ENCODE data around the gene PSMB9.
"Not testable (repeated sequence)": the region's sequence is repeated elsewhere in the genome, so short reads cannot be mapped to it uniquely, and the experiment has no call there.

PSMB9 gene

GRCh38 chr6:32853541-32854375 is at the start of gene PSMB9, which contains the start of gene TAP1:
Gene PSMB9, plus strand, starts transcription at chr6:32854192. Its CDS starts 38 bp downstream, at chr6:32854230.
Gene TAP1, minus strand, starts transcription at chr6:32853704. Its CDS starts 68 bp downstream, at chr6:32853636.
- DNase-seq (ENCODE audit: low spot score), result peak; percentile 96

GRCh38 chr6:32805404-32805803 is 48.6 kb upstream of the PSMB9 start:
- not testable (repeated sequence) for DNase-seq (ENCODE audit: low spot score)

- no peak for DNase-seq (ENCODE audit: low spot score)
These were observed 46.9 kb upstream of the PSMB9 start for GRCh38 chr6:32807020-32807580.

GRCh38 chr6:32809171-32809570 is 44.8 kb upstream of the PSMB9 start:
- DNase-seq (ENCODE audit: low spot score), result no peak

- DNase-seq (ENCODE audit: low spot score), result no peak
These were observed 39.8 kb upstream of the PSMB9 start for GRCh38 chr6:32814145-32814544.

GRCh38 chr6:32815115-32815514 is 38.9 kb upstream of the PSMB9 start:
- no peak for DNase-seq (ENCODE audit: low spot score)

- DNase-seq (ENCODE audit: low spot score), result no peak
These were observed 38.0 kb upstream of the PSMB9 start for GRCh38 chr6:32815996-32816395.

GRCh38 chr6:32816746-32817204 is 37.2 kb upstream of the PSMB9 start, which contains the start of gene HLA-DOB:
Gene HLA-DOB, minus strand, starts transcription at chr6:32817002. Its CDS starts 51 bp downstream, at chr6:32816951.
- no peak for DNase-seq (ENCODE audit: low spot score)

GRCh38 chr6:32818867-32819266 is 35.1 kb upstream of the PSMB9 start:
- DNase-seq (ENCODE audit: low spot score), result no peak

GRCh38 chr6:32819729-32820128 is 34.3 kb upstream of the PSMB9 start:
- DNase-seq (ENCODE audit: low spot score), result peak; percentile 86

GRCh38 chr6:32825966-32826365 is 28.0 kb upstream of the PSMB9 start:
- peak; percentile 57 for DNase-seq (ENCODE audit: low spot score)

GRCh38 chr6:32827025-32827424 is 27.0 kb upstream of the PSMB9 start:
- no peak for DNase-seq (ENCODE audit: low spot score)

GRCh38 chr6:32829495-32829894 is 24.5 kb upstream of the PSMB9 start:
- no peak for DNase-seq (ENCODE audit: low spot score)

GRCh38 chr6:32830017-32830416 is 24.0 kb upstream of the PSMB9 start:
- DNase-seq (ENCODE audit: low spot score), result no peak

- DNase-seq (ENCODE audit: low spot score), result no peak
These were observed 23.1 kb upstream of the PSMB9 start for GRCh38 chr6:32830936-32831335.

- no peak for DNase-seq (ENCODE audit: low spot score)
These were observed 21.5 kb upstream of the PSMB9 start for GRCh38 chr6:32832535-32832934.

- no peak for DNase-seq (ENCODE audit: low spot score)
These were observed 20.3 kb upstream of the PSMB9 start for GRCh38 chr6:32833664-32834063.

- DNase-seq (ENCODE audit: low spot score), result no peak
These were observed 18.7 kb upstream of the PSMB9 start for GRCh38 chr6:32835167-32835893.

- DNase-seq (ENCODE audit: low spot score), result no peak
These were observed 17.1 kb upstream of the PSMB9 start for GRCh38 chr6:32836873-32837272.

GRCh38 chr6:32837651-32838113 is 16.3 kb upstream of the PSMB9 start:
- DNase-seq (ENCODE audit: low spot score), result no peak

- DNase-seq (ENCODE audit: low spot score), result peak; percentile 96
These were observed 15.7 kb upstream of the PSMB9 start, which contains the start of gene TAP2 for GRCh38 chr6:32838114-32838958. Gene TAP2, minus strand, starts transcription at chr6:32838739. Its CDS starts 506 bp downstream, at chr6:32838233.
